Measurements from ENCODE around the gene GDPD5. TPM values are rescaled to one million over a fixed set of nuclear protein-coding genes. Genes with fewer than 3 reads are reported as not detected.

Gene GDPD5
- total and polyA plus RNA-seq, 4 donors: 6.2 to 24.7 (median 12.0) TPM

GRCh38 chr11:75556275-75556674 is 30.5 kb upstream of the GDPD5 start:
- Histone ChIP-seq H3K9me3 (ENCODE audit: control insufficient read depth in 4 of 4, insufficient read depth in 3 of 4, low read length in 3 of 4) (no peaks in the 10 kb centered on the region), H3K9ac (ENCODE audit: insufficient read depth in 1 of 2, low read length in 2 of 2) (no peak overlapping the region), H3K27me3 (ENCODE audit: control insufficient read depth in 3 of 3, insufficient read depth in 3 of 3, low read length in 2 of 3) (no peaks in the 10 kb centered on the region), H3K4me1 (ENCODE audit: control insufficient read depth in 5 of 5, insufficient read depth in 5 of 5, low read length in 5 of 5) (peaks cover 5 to 67% (median 37%) of the 10 kb centered on the region in 5 donors), H3K4me3 (no peak overlapping the region), H3K36me3 (ENCODE audit: control insufficient read depth in 4 of 4, insufficient read depth in 4 of 4, low read length in 4 of 4) (no peaks in the 10 kb centered on the region), H3K27ac (ENCODE audit: low read depth in 1 of 2, low read length in 1 of 2) (no peak overlapping the region)
- no peak for TF ChIP-seq CTCF (IDR thresholded peaks at IDR 0.05; ENCODE audit: control extremely low read depth, extremely low read depth)
- DNase-seq (no peak), ATAC-seq (ENCODE audit: insufficient read depth, low FRiP score) (no peak)
- WGBS, 2 donors: 78 to 95% methylated on average over 3 of the region's 3 CpGs

- no peak for ATAC-seq (ENCODE audit: insufficient read depth, low FRiP score)
- TF ChIP-seq CTCF (IDR thresholded peaks at IDR 0.05; ENCODE audit: control extremely low read depth, extremely low read depth): no peak
- Histone ChIP-seq H3K4me3 (no peak overlapping the region), H3K9me3 (ENCODE audit: control insufficient read depth in 4 of 4, insufficient read depth in 3 of 4, low read length in 3 of 4) (no peaks in the 10 kb centered on the region), H3K27ac (ENCODE audit: low read depth in 1 of 2, low read length in 1 of 2) (peak overlapping the region; percentile 71 to 86), H3K36me3 (ENCODE audit: control insufficient read depth in 4 of 4, insufficient read depth in 4 of 4, low read length in 4 of 4) (no peaks in the 10 kb centered on the region), H3K4me1 (ENCODE audit: control insufficient read depth in 5 of 5, insufficient read depth in 5 of 5, low read length in 5 of 5) (peaks cover 5 to 58% (median 34%) of the 10 kb centered on the region in 5 donors), H3K9ac (ENCODE audit: insufficient read depth in 1 of 2, low read length in 2 of 2) (peak overlapping the region in 1 of 2 donors; percentile 73), H3K27me3 (ENCODE audit: control insufficient read depth in 3 of 3, insufficient read depth in 3 of 3, low read length in 2 of 3) (no peaks in the 10 kb centered on the region)
- 89 to 90% methylated on average over 12 of the region's 12 CpGs for WGBS, 2 donors
- DNase-seq: no peak
These were observed 29.5 kb upstream of the GDPD5 start for GRCh38 chr11:75555079-75555811.

- Histone ChIP-seq H3K4me1 (ENCODE audit: control insufficient read depth in 5 of 5, insufficient read depth in 5 of 5, low read length in 5 of 5) (peaks cover 5 to 53% (median 30%) of the 10 kb centered on the region in 5 donors), H3K27me3 (ENCODE audit: control insufficient read depth in 3 of 3, insufficient read depth in 3 of 3, low read length in 2 of 3) (no peaks in the 10 kb centered on the region), H3K9me3 (ENCODE audit: control insufficient read depth in 4 of 4, insufficient read depth in 3 of 4, low read length in 3 of 4) (no peaks in the 10 kb centered on the region), H3K27ac (ENCODE audit: low read depth in 1 of 2, low read length in 1 of 2) (peak overlapping the region; percentile 71 to 86), H3K36me3 (ENCODE audit: control insufficient read depth in 4 of 4, insufficient read depth in 4 of 4, low read length in 4 of 4) (no peaks in the 10 kb centered on the region), H3K4me3 (no peak overlapping the region), H3K9ac (ENCODE audit: insufficient read depth in 1 of 2, low read length in 2 of 2) (peak overlapping the region in 1 of 2 donors; percentile 73)
- peak; percentile 99 to 100 (median 99) for DNase-seq
- ATAC-seq (ENCODE audit: insufficient read depth, low FRiP score): peak; percentile 67
- WGBS, 2 donors: 55 to 57% methylated on average over 21 of the region's 21 CpGs
- no peak for TF ChIP-seq CTCF (IDR thresholded peaks at IDR 0.05; ENCODE audit: control extremely low read depth, extremely low read depth)
These were observed 28.7 kb upstream of the GDPD5 start for GRCh38 chr11:75554258-75555022.
